Measurements from ENCODE around the gene ACTRT2. TPM values are rescaled to one million over a fixed set of nuclear protein-coding genes. Genes with fewer than 3 reads are reported as not detected.

The ACTRT2 gene
- total and polyA plus RNA-seq, 2 experiments from 2014 or later, result not detected

DNA sequence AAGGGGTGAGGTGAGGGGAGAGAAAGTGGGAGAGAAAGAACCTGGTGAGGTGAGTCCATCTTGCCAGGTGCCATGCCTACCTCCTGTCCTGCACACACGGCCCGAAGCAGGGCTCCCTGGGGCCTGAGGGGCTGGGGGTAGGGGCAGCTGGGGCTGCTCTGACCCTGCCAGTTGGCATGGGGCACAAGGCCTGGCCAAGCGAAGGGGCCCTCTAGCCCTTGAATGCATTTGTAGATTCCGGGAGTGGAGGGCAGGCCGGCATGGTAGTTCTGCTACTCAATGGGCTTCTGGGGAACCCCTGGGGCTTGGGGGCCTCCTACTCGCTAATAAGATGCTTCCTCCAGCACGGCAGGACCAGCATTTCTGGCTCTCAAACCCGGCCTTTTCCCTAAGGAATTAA lies 44.1 kb downstream of the ACTRT2 start:
- Histone ChIP-seq H2AFZ (no peak overlapping the region), H3K4me1 (ENCODE audit: insufficient read depth) (peaks cover 24% of the 10 kb centered on the region), H3K9me2 (replicated peaks; ENCODE audit: insufficient read depth) (no peaks in the 10 kb centered on the region), H3K36me3 (replicated peaks; ENCODE audit: insufficient read depth, low read depth) (no peaks in the 10 kb centered on the region), H3K9me3 (ENCODE audit: low read depth) (no peaks in the 10 kb centered on the region), H4K20me1 (ENCODE audit: insufficient read depth, poor library complexity, severe bottlenecking) (no peaks in the 10 kb centered on the region), H3K27me3 (peaks cover 69% of the 10 kb centered on the region), H3K79me2 (no peaks in the 10 kb centered on the region), H3K4me2 (no peak overlapping the region), H3K27ac (no peak overlapping the region), H3K4me3 (no peak overlapping the region)
- 74% methylated on average over 4 of the region's 8 CpGs for WGBS (ENCODE audit: low lambda C conversion rate, missing lambda C conversion rate)
- TF ChIP-seq EZH2phosphoT487 (IDR thresholded peaks at IDR 0.05; ENCODE audit: low read depth, severe bottlenecking, unreplicated experiment) (no peak), EZH2 (IDR thresholded peaks at IDR 0.05; ENCODE audit: borderline replicate concordance) (no peak)
- TF ChIP-seq, protein P1, sequence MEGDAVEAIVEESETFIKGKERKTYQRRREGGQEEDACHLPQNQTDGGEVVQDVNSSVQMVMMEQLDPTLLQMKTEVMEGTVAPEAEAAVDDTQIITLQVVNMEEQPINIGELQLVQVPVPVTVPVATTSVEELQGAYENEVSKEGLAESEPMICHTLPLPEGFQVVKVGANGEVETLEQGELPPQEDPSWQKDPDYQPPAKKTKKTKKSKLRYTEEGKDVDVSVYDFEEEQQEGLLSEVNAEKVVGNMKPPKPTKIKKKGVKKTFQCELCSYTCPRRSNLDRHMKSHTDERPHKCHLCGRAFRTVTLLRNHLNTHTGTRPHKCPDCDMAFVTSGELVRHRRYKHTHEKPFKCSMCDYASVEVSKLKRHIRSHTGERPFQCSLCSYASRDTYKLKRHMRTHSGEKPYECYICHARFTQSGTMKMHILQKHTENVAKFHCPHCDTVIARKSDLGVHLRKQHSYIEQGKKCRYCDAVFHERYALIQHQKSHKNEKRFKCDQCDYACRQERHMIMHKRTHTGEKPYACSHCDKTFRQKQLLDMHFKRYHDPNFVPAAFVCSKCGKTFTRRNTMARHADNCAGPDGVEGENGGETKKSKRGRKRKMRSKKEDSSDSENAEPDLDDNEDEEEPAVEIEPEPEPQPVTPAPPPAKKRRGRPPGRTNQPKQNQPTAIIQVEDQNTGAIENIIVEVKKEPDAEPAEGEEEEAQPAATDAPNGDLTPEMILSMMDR (IDR thresholded peaks at IDR 0.05; ENCODE audit: poor library complexity), result no peak
- no peak for DNase-seq (ENCODE audit: low spot score)

- DNase-seq (ENCODE audit: low spot score), result no peak
- peaks cover 72% of the 10 kb centered on the region for H3K27me3 ChIP-seq
- 82% methylated on average over 7 of the region's 7 CpGs for WGBS (ENCODE audit: low lambda C conversion rate, missing lambda C conversion rate)
These were observed 44.5 kb downstream of the ACTRT2 start for GRCh38 chr1:3065797-3066196.

DNA sequence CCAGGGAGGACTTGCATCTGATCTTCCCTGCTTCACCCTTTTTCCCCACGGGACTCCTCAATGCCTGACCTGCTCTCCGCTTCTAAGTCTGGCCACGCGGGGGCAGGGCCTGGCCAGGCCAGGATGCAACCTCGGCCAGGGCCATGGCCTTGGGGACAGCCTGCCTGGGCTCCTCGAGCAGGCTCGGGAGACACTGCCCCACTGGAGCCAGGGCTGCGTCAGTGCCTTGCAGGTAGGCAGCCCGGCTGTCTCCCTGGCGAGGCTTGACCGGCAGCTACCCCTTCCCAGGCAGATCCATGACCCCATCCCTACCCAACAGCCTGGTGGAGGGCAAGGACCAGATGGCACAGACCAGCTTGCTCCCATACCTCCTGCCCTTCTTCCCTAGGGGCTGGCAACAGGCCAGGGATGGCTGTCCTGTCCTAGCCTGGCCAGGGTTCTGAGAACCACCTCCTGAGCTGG lies 45.0 kb downstream of the ACTRT2 start:
- Histone ChIP-seq H3K4me3 (no peak overlapping the region), H3K27me3 (peaks cover 75% of the 10 kb centered on the region)
- peak; percentile 68 for DNase-seq (ENCODE audit: low spot score)

More at GRCh38 chr1:3065797-3066196, 44.5 kb downstream of the ACTRT2 start:
- no peak overlapping the region for H2AFZ ChIP-seq
- no peaks in the 10 kb centered on the region for H3K9me2 ChIP-seq (replicated peaks; ENCODE audit: insufficient read depth)
- H3K79me2 ChIP-seq, result peaks cover 1% of the 10 kb centered on the region
- H3K36me3 ChIP-seq (replicated peaks; ENCODE audit: insufficient read depth, low read depth), result no peaks in the 10 kb centered on the region
- H3K4me3 ChIP-seq, result no peak overlapping the region
- no peak overlapping the region for H3K4me2 ChIP-seq
- H4K20me1 ChIP-seq (ENCODE audit: insufficient read depth, poor library complexity, severe bottlenecking), result no peaks in the 10 kb centered on the region
- peaks cover 27% of the 10 kb centered on the region for H3K4me1 ChIP-seq (ENCODE audit: insufficient read depth)
- TF ChIP-seq, protein P1 (IDR thresholded peaks at IDR 0.05; ENCODE audit: poor library complexity), result no peak
- TF ChIP-seq EZH2 (IDR thresholded peaks at IDR 0.05; ENCODE audit: borderline replicate concordance) (no peak), EZH2phosphoT487 (IDR thresholded peaks at IDR 0.05; ENCODE audit: low read depth, severe bottlenecking, unreplicated experiment) (no peak)
- H3K9me3 ChIP-seq (ENCODE audit: low read depth), result no peaks in the 10 kb centered on the region
- no peak overlapping the region for H3K27ac ChIP-seq

More for the DNA sequence above, 45.0 kb downstream of the ACTRT2 start:
- H3K36me3 ChIP-seq (replicated peaks; ENCODE audit: insufficient read depth, low read depth), result no peaks in the 10 kb centered on the region
- H3K79me2 ChIP-seq, result peaks cover 6% of the 10 kb centered on the region
- H3K27ac ChIP-seq, result no peak overlapping the region
- H2AFZ ChIP-seq, result no peak overlapping the region
- H3K4me2 ChIP-seq, result peak overlapping the region; percentile 95
- H4K20me1 ChIP-seq (ENCODE audit: insufficient read depth, poor library complexity, severe bottlenecking), result no peaks in the 10 kb centered on the region
- no peaks in the 10 kb centered on the region for H3K9me3 ChIP-seq (ENCODE audit: low read depth)
- no peaks in the 10 kb centered on the region for H3K9me2 ChIP-seq (replicated peaks; ENCODE audit: insufficient read depth)
- 55% methylated on average over 11 of the region's 11 CpGs for WGBS (ENCODE audit: low lambda C conversion rate, missing lambda C conversion rate)
- TF ChIP-seq, protein P1 (IDR thresholded peaks at IDR 0.05; ENCODE audit: poor library complexity), result peak; percentile 41
- TF ChIP-seq EZH2phosphoT487 (IDR thresholded peaks at IDR 0.05; ENCODE audit: low read depth, severe bottlenecking, unreplicated experiment), result no peak
- H3K4me1 ChIP-seq (ENCODE audit: insufficient read depth), result peaks cover 29% of the 10 kb centered on the region

Measured in hepatocyte (in vitro differentiated cells).